ENCODE measurements around the gene ELAVL3.

DNA sequence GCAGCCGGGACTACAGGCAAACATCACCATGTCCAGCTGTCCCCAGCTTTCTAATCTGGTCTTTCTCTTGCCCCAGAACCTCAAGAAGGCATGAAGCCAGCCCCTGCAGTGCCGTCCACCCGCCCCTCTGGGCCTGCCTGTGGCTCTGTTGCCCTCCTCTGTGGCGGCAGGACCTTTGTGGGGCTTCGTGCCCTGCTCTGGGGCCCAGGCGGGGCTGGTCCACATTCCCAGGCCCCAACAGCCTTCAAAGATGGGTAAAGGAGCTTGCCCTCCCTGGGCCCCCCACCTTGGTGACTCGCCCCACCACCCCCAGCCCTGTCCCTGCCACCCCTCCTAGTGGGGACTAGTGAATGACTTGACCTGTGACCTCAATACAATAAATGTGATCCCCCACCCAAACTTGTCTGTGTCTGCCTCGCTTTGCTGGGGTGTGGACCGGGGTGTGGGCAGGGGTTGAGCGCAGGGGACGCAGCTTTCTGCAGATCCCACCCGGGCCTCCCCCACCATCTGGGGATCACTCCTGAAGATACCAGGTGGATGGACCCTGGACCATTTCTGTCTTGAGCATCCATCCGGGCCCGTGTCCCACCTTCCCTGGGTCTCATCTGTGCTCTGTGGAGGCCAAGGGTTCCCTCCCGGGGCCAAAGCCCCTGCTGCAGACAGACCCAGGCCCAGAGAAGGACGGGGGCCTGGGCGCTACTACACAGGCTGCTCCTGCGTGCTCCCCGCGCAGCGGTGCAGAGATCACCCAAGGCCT lies 30.1 kb downstream of the ELAVL3 start:
- TF ChIP-seq, protein P1, sequence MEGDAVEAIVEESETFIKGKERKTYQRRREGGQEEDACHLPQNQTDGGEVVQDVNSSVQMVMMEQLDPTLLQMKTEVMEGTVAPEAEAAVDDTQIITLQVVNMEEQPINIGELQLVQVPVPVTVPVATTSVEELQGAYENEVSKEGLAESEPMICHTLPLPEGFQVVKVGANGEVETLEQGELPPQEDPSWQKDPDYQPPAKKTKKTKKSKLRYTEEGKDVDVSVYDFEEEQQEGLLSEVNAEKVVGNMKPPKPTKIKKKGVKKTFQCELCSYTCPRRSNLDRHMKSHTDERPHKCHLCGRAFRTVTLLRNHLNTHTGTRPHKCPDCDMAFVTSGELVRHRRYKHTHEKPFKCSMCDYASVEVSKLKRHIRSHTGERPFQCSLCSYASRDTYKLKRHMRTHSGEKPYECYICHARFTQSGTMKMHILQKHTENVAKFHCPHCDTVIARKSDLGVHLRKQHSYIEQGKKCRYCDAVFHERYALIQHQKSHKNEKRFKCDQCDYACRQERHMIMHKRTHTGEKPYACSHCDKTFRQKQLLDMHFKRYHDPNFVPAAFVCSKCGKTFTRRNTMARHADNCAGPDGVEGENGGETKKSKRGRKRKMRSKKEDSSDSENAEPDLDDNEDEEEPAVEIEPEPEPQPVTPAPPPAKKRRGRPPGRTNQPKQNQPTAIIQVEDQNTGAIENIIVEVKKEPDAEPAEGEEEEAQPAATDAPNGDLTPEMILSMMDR (IDR thresholded peaks at IDR 0.05), result no peak
- TF ChIP-seq POLR2A (IDR thresholded peaks at IDR 0.05), result no peak

All from thyroid gland (tissue), 4 donors.